OCI-M1 (cell line): ENCODE results near the gene NPFFR1.
A peak's percentile ranks its signal among the peaks of the same experiment; 100 is the strongest.
"Not testable (repeated sequence)": the region's sequence is repeated elsewhere in the genome, so short reads cannot be mapped to it uniquely, and the experiment has no call there.

Source experiments
- DNase-seq: peaks from one replicate; lab custom pipeline; 2025; lab: John Stamatoyannopoulos, UW

NPFFR1 gene

DNA sequence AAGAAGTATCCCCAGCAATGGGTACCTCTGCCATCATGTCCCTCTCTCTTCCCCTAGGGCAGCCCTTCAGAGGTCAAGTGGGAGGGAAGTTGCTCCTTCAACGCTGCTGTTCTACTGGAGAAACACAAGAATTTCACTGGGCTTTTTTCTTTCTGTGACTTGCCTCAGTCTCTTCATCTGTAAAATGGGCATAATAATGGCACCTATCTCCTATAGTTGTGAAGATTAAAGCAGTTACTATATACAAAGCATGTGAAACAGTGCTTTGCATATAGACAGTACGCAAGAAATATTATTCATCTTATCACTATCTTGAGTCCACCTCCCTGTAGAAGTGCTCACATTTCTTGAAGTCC is 1.6 kb upstream of the NPFFR1 start:
- DNase-seq: no peak

GRCh38 chr10:70284542-70285475 is 1.0 kb upstream of the NPFFR1 start:
- DNase-seq: no peak

- DNase-seq: no peak
Observed at GRCh38 chr10:70283071-70283444, 746 bp downstream of the NPFFR1 start.

DNA sequence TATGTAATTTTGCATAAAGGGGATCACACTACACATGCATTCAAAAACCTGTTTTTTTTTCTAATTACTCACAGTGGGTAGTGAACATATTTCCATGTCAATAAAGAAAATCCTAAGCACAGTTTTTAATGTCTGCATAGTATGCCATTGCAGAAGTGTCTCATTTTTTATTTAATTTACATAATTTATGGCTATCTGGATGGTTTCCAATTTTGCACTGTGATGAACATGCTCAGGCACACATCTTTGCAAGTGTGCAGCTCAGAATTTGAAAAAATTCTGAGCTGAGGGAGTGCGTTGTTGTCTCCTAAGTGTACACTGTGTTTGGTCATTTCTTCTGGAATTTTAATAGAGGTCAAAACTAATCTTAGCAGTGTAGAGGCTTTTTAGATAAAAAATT is 2.2 kb downstream of the NPFFR1 start:
- DNase-seq: no peak

DNA sequence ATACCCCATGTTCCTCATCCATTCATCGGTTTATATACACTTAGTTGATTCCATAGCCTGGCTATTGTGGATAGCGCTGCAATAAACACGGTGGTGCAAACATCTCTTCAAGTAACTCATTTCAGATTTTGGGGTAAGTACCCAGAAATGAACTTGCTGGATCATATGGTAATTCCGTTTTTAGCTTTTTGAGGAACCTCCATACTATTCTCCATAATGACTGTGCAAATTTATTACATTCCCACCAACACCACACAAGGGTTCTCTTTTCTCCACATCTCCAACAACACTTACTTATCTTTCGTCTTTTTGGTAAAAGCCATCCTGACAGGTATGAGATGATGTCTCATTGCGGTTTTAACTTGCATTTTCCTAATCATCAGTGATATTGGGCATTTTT is 3.7 kb downstream of the NPFFR1 start:
- DNase-seq: no peak

DNA sequence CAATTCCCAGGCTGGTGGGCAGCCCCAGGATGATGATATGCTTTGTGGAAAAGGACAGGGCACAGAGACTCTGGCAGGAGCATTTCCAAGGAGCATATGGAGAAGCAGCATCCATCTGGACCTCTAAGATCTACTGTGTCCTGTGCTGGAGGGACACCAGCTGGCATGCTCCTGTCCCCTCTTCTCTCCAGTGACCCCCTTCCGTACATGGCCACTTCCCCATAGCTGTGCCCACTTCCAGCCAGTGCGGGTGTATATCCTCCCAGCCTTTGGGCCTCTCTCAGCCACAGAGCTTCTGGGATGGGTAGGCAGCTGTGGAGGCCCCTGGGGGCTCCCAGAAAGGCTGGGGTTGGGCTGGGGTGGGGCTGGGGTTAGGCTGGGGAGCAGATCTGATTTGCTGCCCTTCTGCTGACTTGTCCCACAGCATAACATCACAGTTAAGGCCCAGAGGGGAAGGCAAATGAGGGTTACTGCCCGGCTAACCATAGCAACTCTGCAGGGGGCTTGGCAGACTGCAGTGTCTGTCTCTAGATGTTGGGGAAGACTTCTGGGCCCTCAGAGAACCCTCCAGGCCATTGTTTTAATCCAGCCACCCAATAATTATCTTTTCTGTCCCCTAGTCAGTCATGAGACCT is 6.3 kb downstream of the NPFFR1 start:
- no peak for DNase-seq

GRCh38 chr10:70274643-70275042 is 9.2 kb downstream of the NPFFR1 start:
- no peak for DNase-seq

GRCh38 chr10:70272925-70273316 is 10.9 kb downstream of the NPFFR1 start:
- peak; percentile 66 for DNase-seq

DNA sequence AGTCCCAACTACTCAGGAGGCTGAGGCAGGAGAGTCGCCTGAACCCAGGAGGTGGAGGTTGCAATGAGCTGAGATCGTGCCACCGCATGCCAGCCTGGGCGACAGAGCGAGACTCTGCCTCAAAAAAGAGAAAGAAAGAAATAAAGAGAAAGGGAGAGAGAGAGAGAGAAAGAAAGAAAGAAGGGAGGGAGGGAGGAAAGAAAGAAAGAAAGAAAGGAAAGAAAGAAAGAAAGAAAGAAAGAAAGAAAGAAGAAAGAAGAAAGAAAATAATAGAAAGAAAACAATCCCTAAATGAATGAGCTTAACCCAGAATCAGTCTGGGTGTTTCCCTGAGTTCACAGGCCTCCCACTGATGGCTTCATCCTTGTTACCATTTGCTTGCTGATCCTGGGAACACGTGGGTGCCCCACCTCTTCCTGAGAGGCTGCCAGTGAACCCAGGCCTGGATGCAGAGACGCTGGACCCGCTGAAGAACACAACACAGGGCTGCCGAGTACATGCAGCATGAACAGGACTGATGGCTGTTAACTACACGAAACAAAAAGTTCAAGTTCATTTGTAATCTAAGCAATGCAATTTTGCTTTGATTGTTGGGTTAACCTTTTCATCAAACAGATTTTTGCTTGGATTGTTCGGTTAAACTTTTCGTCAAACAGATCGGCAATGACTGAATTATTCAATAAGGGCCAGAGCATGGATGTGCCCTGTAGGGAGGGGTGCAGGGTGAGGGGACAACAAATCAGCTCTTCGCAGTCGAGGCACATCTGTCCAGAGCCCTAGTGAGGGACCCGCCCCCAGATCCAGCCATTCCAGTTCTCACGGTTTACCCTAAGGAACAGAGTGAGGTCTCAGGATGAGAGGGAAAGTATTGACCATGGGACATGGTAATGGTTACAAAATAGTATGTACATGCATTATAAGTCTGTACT is 11.5 kb downstream of the NPFFR1 start:
- DNase-seq: no peak

DNA sequence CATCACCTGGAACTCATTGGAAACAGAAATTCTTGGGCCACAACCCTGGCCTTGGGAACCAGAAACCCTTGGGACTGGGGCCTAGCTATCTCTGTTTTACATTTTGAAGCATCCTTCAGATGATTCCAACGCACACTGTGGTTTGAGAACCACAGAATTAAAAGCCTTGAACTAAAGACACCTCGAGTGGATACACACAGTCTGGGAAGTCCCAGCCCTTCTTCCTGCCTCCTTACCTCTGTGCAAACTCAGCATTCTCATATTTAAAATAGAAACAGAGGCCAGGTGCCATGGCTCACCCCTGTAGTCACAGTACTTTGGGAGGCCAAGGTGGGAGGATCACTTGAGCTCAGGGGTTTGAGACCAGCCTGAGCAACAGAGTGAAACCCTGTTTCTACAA is 12.9 kb downstream of the NPFFR1 start:
- DNase-seq: no peak

GRCh38 chr10:70269741-70270140 is 14.1 kb downstream of the NPFFR1 start:
- DNase-seq: no peak

GRCh38 chr10:70268376-70268775 is 15.4 kb downstream of the NPFFR1 start:
- DNase-seq: no peak

DNA sequence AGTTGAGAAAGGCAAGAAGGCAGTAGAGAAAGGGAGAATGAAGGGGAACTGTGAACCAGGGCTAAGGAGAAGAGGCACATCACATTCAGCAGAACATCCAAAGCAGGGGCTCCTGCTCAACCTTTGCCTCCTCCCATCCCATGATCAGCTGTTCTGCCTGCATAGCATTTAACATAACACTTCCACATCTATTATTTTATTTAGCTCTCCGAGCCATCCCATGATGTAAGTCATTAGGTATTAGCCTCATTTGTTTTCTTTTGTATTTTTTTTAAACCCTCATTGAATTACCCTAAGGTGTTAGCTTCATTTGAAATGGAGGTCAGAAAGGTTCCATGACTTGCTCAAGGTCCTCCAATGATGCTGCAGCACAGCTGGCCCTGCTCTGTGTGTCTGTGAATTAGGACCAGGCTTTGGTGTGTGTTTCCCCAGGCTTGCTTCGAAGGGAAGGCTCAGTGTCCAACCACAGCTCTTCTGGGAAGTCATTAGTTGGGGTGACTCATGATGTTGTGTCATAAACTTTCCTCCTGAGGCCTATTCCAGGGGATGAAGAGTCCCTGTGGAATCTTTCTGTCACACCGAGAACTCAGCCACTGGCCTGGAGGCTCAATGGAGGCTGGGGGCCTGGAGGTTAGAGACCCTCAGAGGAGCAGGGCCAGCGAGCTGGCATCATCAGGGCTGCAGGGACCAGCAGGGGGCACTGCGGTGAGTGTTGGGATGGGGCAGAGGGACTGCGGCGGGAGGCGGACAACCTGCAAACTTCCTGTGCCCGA is 16.5 kb downstream of the NPFFR1 start:
- DNase-seq: peak; percentile 25

DNA sequence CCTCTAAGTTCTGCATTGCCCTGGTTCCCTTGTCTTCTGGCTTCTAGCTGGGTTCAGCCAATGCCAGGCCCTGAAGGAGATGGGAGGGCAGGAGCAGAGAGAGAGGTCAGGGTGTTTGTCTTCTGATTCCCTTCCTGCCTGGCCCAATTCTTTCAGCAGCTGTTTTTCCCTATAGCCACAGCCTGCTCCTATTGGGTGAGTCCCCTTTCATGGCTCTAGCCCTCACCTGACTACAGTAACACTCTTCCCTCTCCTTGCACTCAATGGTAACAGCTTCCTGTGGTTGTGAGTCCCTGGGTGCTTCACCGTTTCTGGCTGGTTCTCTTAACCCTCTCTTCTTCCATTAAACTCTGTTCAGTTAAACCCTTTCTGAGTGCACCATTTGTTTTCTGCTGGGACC is 17.1 kb downstream of the NPFFR1 start:
- no peak for DNase-seq

- DNase-seq: no peak
Observed at GRCh38 chr10:70266056-70266455, 17.7 kb downstream of the NPFFR1 start.

DNA sequence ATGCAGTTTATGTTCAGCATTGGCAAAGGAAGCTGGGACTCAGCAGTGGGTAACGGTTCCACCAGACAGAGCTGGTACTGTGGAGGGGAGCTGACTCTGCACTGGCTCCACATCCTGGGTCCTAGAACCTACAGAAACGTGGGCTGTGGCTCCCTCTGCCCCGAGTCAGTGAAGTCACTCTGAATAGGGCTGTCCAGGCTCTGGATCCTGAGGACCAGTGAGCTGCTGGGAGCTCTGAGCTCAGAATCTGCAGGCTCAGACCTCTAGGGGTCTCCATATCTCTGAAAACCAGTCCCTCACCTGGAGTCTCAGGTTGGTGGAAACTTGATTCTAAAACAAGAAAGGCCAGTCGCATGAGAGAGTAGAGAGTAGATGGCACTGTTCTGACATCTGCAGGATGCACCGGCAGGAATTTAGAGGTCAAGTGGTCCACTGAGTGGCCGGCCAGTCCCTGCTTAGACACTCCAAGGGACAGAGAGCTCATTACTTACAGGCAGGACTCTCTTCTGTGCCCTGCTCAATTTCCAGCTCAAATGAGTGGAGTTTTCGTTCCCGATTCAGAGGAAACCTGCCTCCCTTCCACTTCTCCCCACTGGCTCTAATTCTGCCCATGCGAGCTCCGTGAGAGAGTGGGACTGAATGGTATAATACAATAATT is 18.6 kb downstream of the NPFFR1 start:
- DNase-seq: peak; percentile 31

- peak; percentile 11 for DNase-seq
Observed at GRCh38 chr10:70260734-70261133, 23.1 kb downstream of the NPFFR1 start.

GRCh38 chr10:70260259-70260658 is 23.5 kb downstream of the NPFFR1 start:
- no peak for DNase-seq

GRCh38 chr10:70258216-70258615 is 25.6 kb downstream of the NPFFR1 start:
- no peak for DNase-seq

GRCh38 chr10:70257816-70258215 is 26.0 kb downstream of the NPFFR1 start:
- DNase-seq: not testable (repeated sequence)

- no peak for DNase-seq
Observed at GRCh38 chr10:70256463-70256862, 27.3 kb downstream of the NPFFR1 start.
